ENCODE measurements around the gene ADGRD1.
A peak's percentile ranks its signal among the peaks of the same experiment; 100 is the strongest.

Gene ADGRD1

GRCh38 chr12:130978785-130979184, 25.1 kb downstream of the ADGRD1 start:
- no peaks in the 10 kb centered on the region for H3K4me1 ChIP-seq (ENCODE audit: control insufficient read depth, insufficient read depth, low read depth, low read length)
- no peak overlapping the region for H2BK15ac ChIP-seq (ENCODE audit: low read depth, poor library complexity, severe bottlenecking)
- DNase-seq: no peak

GRCh38 chr12:130981074-130981742, 27.5 kb downstream of the ADGRD1 start:
- Histone ChIP-seq H3K36me3 (ENCODE audit: control insufficient read depth in 1 of 2, insufficient read depth in 2 of 2, low read depth in 1 of 2, low read length in 2 of 2) (no peaks in the 10 kb centered on the region), H3K18ac (ENCODE audit: low read depth in 1 of 2, low read length in 2 of 2) (no peak overlapping the region), H2BK5ac (ENCODE audit: low read depth, low read length, poor library complexity, severe bottlenecking) (no peak overlapping the region), H3K27ac (ENCODE audit: low read length, poor library complexity, severe bottlenecking) (no peak overlapping the region), H4K91ac (ENCODE audit: low read length) (no peak overlapping the region), H3K14ac (ENCODE audit: low read length in 2 of 2) (no peak overlapping the region), H3K79me1 (replicated peaks; ENCODE audit: low read length, poor library complexity, severe bottlenecking) (no peaks in the 10 kb centered on the region), H2BK15ac (ENCODE audit: low read depth, poor library complexity, severe bottlenecking) (no peak overlapping the region), H3K4me2 (ENCODE audit: low read length, poor library complexity, severe bottlenecking) (no peak overlapping the region), H3K4me3 (ENCODE audit: insufficient read depth in 1 of 2, low read depth in 1 of 2, low read length in 2 of 2) (no peak overlapping the region), H2BK12ac (ENCODE audit: low read length in 2 of 2) (no peak overlapping the region), H2AK5ac (ENCODE audit: low read length, severe bottlenecking) (no peak overlapping the region), H3K9me3 (ENCODE audit: control insufficient read depth, low read length) (no peaks in the 10 kb centered on the region), H4K8ac (ENCODE audit: low read length) (no peak overlapping the region), H3K4ac (ENCODE audit: low read depth in 1 of 2, low read length in 2 of 2) (no peak overlapping the region), H2AFZ (ENCODE audit: low read depth, low read length) (no peak overlapping the region), H3K27me3 (ENCODE audit: control insufficient read depth in 1 of 2, insufficient read depth in 1 of 2, low read length in 2 of 2) (no peaks in the 10 kb centered on the region), H3K9ac (ENCODE audit: low read length) (no peak overlapping the region), H3K23ac (ENCODE audit: low read length in 2 of 2) (no peak overlapping the region), H2BK120ac (ENCODE audit: low read depth, low read length) (no peak overlapping the region), H3K4me1 (ENCODE audit: control insufficient read depth, insufficient read depth, low read depth, low read length) (no peaks in the 10 kb centered on the region)
- WGBS: 21% methylated on average over 11 of the region's 11 CpGs
- DNase-seq: peak; percentile 30

More at GRCh38 chr12:130978785-130979184, 25.1 kb downstream of the ADGRD1 start:
- Histone ChIP-seq H2AK5ac (ENCODE audit: low read length, severe bottlenecking) (no peak overlapping the region), H2BK12ac (ENCODE audit: low read length in 2 of 2) (no peak overlapping the region), H3K9ac (ENCODE audit: low read length) (peak overlapping the region; percentile 48), H3K36me3 (ENCODE audit: control insufficient read depth in 1 of 2, insufficient read depth in 2 of 2, low read depth in 1 of 2, low read length in 2 of 2) (no peaks in the 10 kb centered on the region), H3K27me3 (ENCODE audit: control insufficient read depth in 1 of 2, insufficient read depth in 1 of 2, low read length in 2 of 2) (no peaks in the 10 kb centered on the region), H3K27ac (ENCODE audit: low read length, poor library complexity, severe bottlenecking) (no peak overlapping the region), H2BK5ac (ENCODE audit: low read depth, low read length, poor library complexity, severe bottlenecking) (no peak overlapping the region), H3K9me3 (ENCODE audit: control insufficient read depth, low read length) (no peaks in the 10 kb centered on the region), H2AFZ (ENCODE audit: low read depth, low read length) (no peak overlapping the region), H4K91ac (ENCODE audit: low read length) (no peak overlapping the region), H4K8ac (ENCODE audit: low read length) (peak overlapping the region; percentile 23), H3K14ac (ENCODE audit: low read length in 2 of 2) (no peak overlapping the region), H3K79me1 (replicated peaks; ENCODE audit: low read length, poor library complexity, severe bottlenecking) (no peaks in the 10 kb centered on the region), H2BK120ac (ENCODE audit: low read depth, low read length) (no peak overlapping the region), H3K4ac (ENCODE audit: low read depth in 1 of 2, low read length in 2 of 2) (no peak overlapping the region), H3K18ac (ENCODE audit: low read depth in 1 of 2, low read length in 2 of 2) (no peak overlapping the region), H3K23ac (ENCODE audit: low read length in 2 of 2) (no peak overlapping the region), H3K4me2 (ENCODE audit: low read length, poor library complexity, severe bottlenecking) (no peak overlapping the region), H3K4me3 (ENCODE audit: insufficient read depth in 1 of 2, low read depth in 1 of 2, low read length in 2 of 2) (peak overlapping the region in 1 of 2 experiments; percentile 49)
- WGBS: 92% methylated on average over 10 of the region's 12 CpGs

GRCh38 chr12:130981911-130982310, 28.2 kb downstream of the ADGRD1 start:
- Histone ChIP-seq H3K4me1 (ENCODE audit: control insufficient read depth, insufficient read depth, low read depth, low read length) (no peaks in the 10 kb centered on the region), H3K23ac (ENCODE audit: low read length in 2 of 2) (no peak overlapping the region), H3K9ac (ENCODE audit: low read length) (no peak overlapping the region), H3K79me1 (replicated peaks; ENCODE audit: low read length, poor library complexity, severe bottlenecking) (no peaks in the 10 kb centered on the region), H2BK120ac (ENCODE audit: low read depth, low read length) (no peak overlapping the region), H4K8ac (ENCODE audit: low read length) (no peak overlapping the region), H3K18ac (ENCODE audit: low read depth in 1 of 2, low read length in 2 of 2) (no peak overlapping the region), H2AK5ac (ENCODE audit: low read length, severe bottlenecking) (no peak overlapping the region), H3K4me2 (ENCODE audit: low read length, poor library complexity, severe bottlenecking) (no peak overlapping the region), H3K27ac (ENCODE audit: low read length, poor library complexity, severe bottlenecking) (no peak overlapping the region), H3K36me3 (ENCODE audit: control insufficient read depth in 1 of 2, insufficient read depth in 2 of 2, low read depth in 1 of 2, low read length in 2 of 2) (no peaks in the 10 kb centered on the region), H3K4me3 (ENCODE audit: insufficient read depth in 1 of 2, low read depth in 1 of 2, low read length in 2 of 2) (no peak overlapping the region), H2BK15ac (ENCODE audit: low read depth, poor library complexity, severe bottlenecking) (no peak overlapping the region), H2BK5ac (ENCODE audit: low read depth, low read length, poor library complexity, severe bottlenecking) (no peak overlapping the region), H4K91ac (ENCODE audit: low read length) (no peak overlapping the region), H3K4ac (ENCODE audit: low read depth in 1 of 2, low read length in 2 of 2) (no peak overlapping the region), H3K9me3 (ENCODE audit: control insufficient read depth, low read length) (no peaks in the 10 kb centered on the region), H3K14ac (ENCODE audit: low read length in 2 of 2) (no peak overlapping the region), H2BK12ac (ENCODE audit: low read length in 2 of 2) (no peak overlapping the region), H3K27me3 (ENCODE audit: control insufficient read depth in 1 of 2, insufficient read depth in 1 of 2, low read length in 2 of 2) (no peaks in the 10 kb centered on the region), H2AFZ (ENCODE audit: low read depth, low read length) (no peak overlapping the region)
- DNase-seq: no peak
- WGBS: 92% methylated on average over 12 of the region's 12 CpGs

DNA sequence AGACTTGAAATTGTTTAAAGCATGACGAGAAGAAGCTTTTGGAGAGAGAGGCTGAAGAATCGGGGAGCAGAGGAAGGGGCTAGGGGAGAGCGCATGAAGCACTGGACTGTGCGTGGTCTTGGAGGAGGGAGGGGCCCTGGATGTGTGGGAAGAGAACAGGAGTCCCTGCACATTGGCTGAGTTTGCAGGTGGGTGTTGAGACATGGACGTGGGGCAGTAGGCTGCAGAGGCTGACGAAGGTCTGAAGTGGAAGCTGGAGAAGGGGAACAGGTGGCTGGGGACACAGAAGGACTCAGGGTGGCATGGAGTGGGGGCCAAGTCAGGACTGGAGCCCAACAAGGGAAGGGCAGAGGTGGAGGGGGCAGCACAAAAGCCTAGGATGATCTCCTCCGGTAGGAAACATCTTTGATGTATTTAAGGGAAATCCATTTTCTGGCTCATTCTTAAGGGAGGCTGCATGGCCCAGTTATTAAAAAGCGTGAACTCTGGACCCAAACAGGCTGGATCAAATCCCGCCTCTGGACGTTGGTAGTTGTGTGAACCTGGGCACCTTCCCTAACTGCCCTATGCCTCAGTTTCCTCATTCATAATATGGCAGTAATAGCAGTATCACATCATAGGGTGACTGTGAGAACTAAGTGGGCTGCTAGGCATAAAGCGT, 29.0 kb downstream of the ADGRD1 start:
- WGBS: 81% methylated on average over 9 of the region's 11 CpGs
- H3K4me1 ChIP-seq (ENCODE audit: control insufficient read depth, insufficient read depth, low read depth, low read length): no peaks in the 10 kb centered on the region

More for the DNA sequence above, 29.0 kb downstream of the ADGRD1 start:
- H3K27ac ChIP-seq (ENCODE audit: low read length, poor library complexity, severe bottlenecking): no peak overlapping the region
- no peak overlapping the region for H2BK12ac ChIP-seq (ENCODE audit: low read length in 2 of 2)
- H4K8ac ChIP-seq (ENCODE audit: low read length): no peak overlapping the region
- H3K4ac ChIP-seq (ENCODE audit: low read depth in 1 of 2, low read length in 2 of 2): no peak overlapping the region
- H3K9ac ChIP-seq (ENCODE audit: low read length): no peak overlapping the region
- no peak overlapping the region for H2BK15ac ChIP-seq (ENCODE audit: low read depth, poor library complexity, severe bottlenecking)
- no peak overlapping the region for H4K91ac ChIP-seq (ENCODE audit: low read length)
- no peak overlapping the region for H2BK120ac ChIP-seq (ENCODE audit: low read depth, low read length)
- H3K23ac ChIP-seq (ENCODE audit: low read length in 2 of 2): no peak overlapping the region
- H3K36me3 ChIP-seq (ENCODE audit: control insufficient read depth in 1 of 2, insufficient read depth in 2 of 2, low read depth in 1 of 2, low read length in 2 of 2): no peaks in the 10 kb centered on the region
- H2AK5ac ChIP-seq (ENCODE audit: low read length, severe bottlenecking): no peak overlapping the region
- no peaks in the 10 kb centered on the region for H3K9me3 ChIP-seq (ENCODE audit: control insufficient read depth, low read length)
- H3K27me3 ChIP-seq (ENCODE audit: control insufficient read depth in 1 of 2, insufficient read depth in 1 of 2, low read length in 2 of 2): no peaks in the 10 kb centered on the region
- DNase-seq: no peak
- no peak overlapping the region for H3K14ac ChIP-seq (ENCODE audit: low read length in 2 of 2)
- H2BK5ac ChIP-seq (ENCODE audit: low read depth, low read length, poor library complexity, severe bottlenecking): no peak overlapping the region
- no peak overlapping the region for H3K4me2 ChIP-seq (ENCODE audit: low read length, poor library complexity, severe bottlenecking)
- no peak overlapping the region for H3K18ac ChIP-seq (ENCODE audit: low read depth in 1 of 2, low read length in 2 of 2)
- H2AFZ ChIP-seq (ENCODE audit: low read depth, low read length): no peak overlapping the region
- no peak overlapping the region for H3K4me3 ChIP-seq (ENCODE audit: insufficient read depth in 1 of 2, low read depth in 1 of 2, low read length in 2 of 2)
- no peaks in the 10 kb centered on the region for H3K79me1 ChIP-seq (replicated peaks; ENCODE audit: low read length, poor library complexity, severe bottlenecking)
